ENCODE data around the gene PIGN. TPM values are rescaled to one million over a fixed set of nuclear protein-coding genes. Genes with fewer than 3 reads are reported as not detected.
A peak's percentile ranks its signal among the peaks of the same experiment; 100 is the strongest.

PIGN gene
- polyA plus RNA-seq, 3 donors, result 4.1 to 14.7 (median 14.6) TPM

DNA sequence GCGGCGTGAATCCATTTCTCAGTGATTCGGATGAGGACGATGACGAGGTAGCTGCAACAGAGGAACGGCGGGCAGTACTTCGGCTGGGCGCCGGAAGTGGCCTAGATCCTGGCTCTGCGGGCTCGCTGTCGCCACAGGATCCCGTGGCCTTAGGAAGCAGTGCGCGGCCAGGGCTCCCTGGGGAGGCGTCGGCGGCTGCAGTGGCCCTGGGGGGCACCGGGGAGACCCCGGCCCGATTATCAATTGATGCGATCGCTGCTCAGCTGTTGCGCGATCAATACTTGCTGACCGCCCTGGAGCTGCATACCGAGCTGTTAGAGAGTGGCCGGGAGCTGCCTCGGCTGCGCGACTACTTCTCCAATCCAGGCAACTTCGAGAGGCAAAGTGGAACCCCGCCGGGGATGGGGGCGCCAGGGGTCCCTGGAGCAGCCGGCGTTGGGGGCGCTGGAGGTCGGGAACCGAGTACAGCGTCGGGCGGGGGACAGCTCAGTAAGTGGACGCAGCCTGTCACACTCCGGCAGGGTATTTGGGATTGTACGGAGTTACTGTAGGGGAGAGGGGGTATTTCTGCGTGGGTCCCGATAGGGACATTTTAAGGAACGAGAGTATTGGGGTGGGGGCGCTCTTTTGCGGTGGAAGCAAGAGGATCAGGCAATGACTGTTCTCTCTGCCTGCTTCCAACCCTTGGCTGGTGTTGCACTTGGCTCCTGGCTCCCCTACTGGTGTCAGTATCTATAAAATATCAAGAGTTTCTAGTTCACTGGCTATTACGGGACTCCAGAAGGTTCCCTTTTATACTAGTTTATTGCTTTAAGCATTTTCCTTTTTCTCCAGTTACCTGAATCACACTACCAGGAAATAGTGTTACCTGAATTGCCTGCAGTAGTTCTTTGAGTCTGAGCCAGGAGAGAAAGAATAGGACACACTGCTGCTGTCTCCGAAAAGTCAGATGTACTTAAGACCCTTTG is 971 bp upstream of the PIGN start:
- Mint-ChIP-seq H3K27ac (peak overlapping the region; percentile 94 to 98 (median 97)), H3K4me1 (peaks cover 60% of the 10 kb centered on the region), H3K36me3 (peaks cover 4 to 7% of the 10 kb centered on the region in 2 donors), H3K9me3 (peaks cover 0 to 2% (median 0%) of the 10 kb centered on the region in 7 donors), H3K27me3 (ENCODE audit: low read depth in 3 of 3) (no peaks in the 10 kb centered on the region), H3K4me3 (peak overlapping the region; percentile 99 to 100)
- Histone ChIP-seq H3K36me3 (replicated peaks in 1 of 2; ENCODE audit: control insufficient read depth in 1 of 2, insufficient read depth in 2 of 2, low read length in 2 of 2) (no peaks in the 10 kb centered on the region), H3K4me3 (replicated peaks in 1 of 3; ENCODE audit: low read depth in 2 of 3, low read length in 3 of 3) (peak overlapping the region; percentile 89 to 100 (median 90)), H3K79me2 (ENCODE audit: insufficient read depth, low read length) (peaks cover 94% of the 10 kb centered on the region), H3K9me3 (replicated peaks in 1 of 2; ENCODE audit: control insufficient read depth in 1 of 2, insufficient read depth in 1 of 2, low read length in 2 of 2) (no peaks in the 10 kb centered on the region), H3K4me1 (ENCODE audit: control insufficient read depth in 1 of 2, insufficient read depth in 2 of 2, low read length in 2 of 2) (peaks cover 38 to 54% of the 10 kb centered on the region in 2 donors), H3K4me2 (replicated peaks; ENCODE audit: extremely low read depth, low read length, poor library complexity, severe bottlenecking) (peak overlapping the region; percentile 77), H3K27me3 (ENCODE audit: control insufficient read depth in 2 of 2, insufficient read depth in 2 of 2, low read length in 2 of 2) (no peaks in the 10 kb centered on the region), H2AFZ (ENCODE audit: insufficient read depth, low read depth, low read length, poor library complexity, severe bottlenecking) (peak overlapping the region; percentile 91), H4K20me1 (ENCODE audit: insufficient read depth, low read length) (peaks cover 57% of the 10 kb centered on the region), H3K27ac (ENCODE audit: low read depth in 1 of 2, low read length in 2 of 2) (peak overlapping the region; percentile 68 to 95), H3K9ac (ENCODE audit: insufficient read depth, low read length, poor library complexity, severe bottlenecking) (peak overlapping the region; percentile 96)
- under 1% methylated on average over 51 of the region's 54 CpGs for WGBS (ENCODE audit: insufficient coverage)
- TF ChIP-seq, protein P1, sequence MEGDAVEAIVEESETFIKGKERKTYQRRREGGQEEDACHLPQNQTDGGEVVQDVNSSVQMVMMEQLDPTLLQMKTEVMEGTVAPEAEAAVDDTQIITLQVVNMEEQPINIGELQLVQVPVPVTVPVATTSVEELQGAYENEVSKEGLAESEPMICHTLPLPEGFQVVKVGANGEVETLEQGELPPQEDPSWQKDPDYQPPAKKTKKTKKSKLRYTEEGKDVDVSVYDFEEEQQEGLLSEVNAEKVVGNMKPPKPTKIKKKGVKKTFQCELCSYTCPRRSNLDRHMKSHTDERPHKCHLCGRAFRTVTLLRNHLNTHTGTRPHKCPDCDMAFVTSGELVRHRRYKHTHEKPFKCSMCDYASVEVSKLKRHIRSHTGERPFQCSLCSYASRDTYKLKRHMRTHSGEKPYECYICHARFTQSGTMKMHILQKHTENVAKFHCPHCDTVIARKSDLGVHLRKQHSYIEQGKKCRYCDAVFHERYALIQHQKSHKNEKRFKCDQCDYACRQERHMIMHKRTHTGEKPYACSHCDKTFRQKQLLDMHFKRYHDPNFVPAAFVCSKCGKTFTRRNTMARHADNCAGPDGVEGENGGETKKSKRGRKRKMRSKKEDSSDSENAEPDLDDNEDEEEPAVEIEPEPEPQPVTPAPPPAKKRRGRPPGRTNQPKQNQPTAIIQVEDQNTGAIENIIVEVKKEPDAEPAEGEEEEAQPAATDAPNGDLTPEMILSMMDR (IDR thresholded peaks at IDR 0.05), result peak; percentile 30
- DNase-seq, result peak; percentile 23 to 44 (median 30)
- intact Hi-C loops (cut with micrococcal nuclease), result loop anchor here (5.0 to 10.0 kb wide), 4 partner anchors 59 to 397 kb away; partner anchors contain the start of gene ZCCHC2 (in 2 of the 2)

DNA sequence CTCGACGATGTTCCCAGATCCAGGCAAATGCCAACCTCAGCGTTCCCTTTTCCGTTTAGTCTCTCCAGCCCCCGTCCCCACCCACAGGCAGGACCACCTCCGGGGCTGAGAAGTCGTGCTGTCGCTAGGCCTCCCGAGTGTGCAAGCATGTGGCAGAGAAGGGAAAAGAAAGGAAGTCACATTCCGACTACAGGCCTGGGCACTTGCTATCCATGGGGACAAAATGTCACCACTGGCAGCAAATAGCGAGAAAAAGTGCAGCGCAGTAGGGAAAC is 420 bp downstream of the PIGN start:
- Mint-ChIP-seq H3K9me3 (peaks cover 0 to 2% (median 0%) of the 10 kb centered on the region in 7 donors), H3K36me3 (peaks cover 4 to 7% of the 10 kb centered on the region in 2 donors), H3K27ac (peak overlapping the region; percentile 78 to 97 (median 95)), H3K4me3 (peak overlapping the region; percentile 97 to 100), H3K27me3 (ENCODE audit: low read depth in 3 of 3) (no peaks in the 10 kb centered on the region), H3K4me1 (peaks cover 55% of the 10 kb centered on the region)
- Histone ChIP-seq H4K20me1 (ENCODE audit: insufficient read depth, low read length) (peaks cover 43% of the 10 kb centered on the region), H2AFZ (ENCODE audit: insufficient read depth, low read depth, low read length, poor library complexity, severe bottlenecking) (peak overlapping the region; percentile 91), H3K9ac (ENCODE audit: insufficient read depth, low read length, poor library complexity, severe bottlenecking) (peak overlapping the region; percentile 96), H3K27me3 (ENCODE audit: control insufficient read depth in 2 of 2, insufficient read depth in 2 of 2, low read length in 2 of 2) (no peaks in the 10 kb centered on the region), H3K4me3 (replicated peaks in 1 of 3; ENCODE audit: low read depth in 2 of 3, low read length in 3 of 3) (peak overlapping the region; percentile 89 to 100 (median 90)), H3K9me3 (replicated peaks in 1 of 2; ENCODE audit: control insufficient read depth in 1 of 2, insufficient read depth in 1 of 2, low read length in 2 of 2) (no peaks in the 10 kb centered on the region), H3K4me1 (ENCODE audit: control insufficient read depth in 1 of 2, insufficient read depth in 2 of 2, low read length in 2 of 2) (peaks cover 34 to 61% of the 10 kb centered on the region in 2 donors), H3K4me2 (replicated peaks; ENCODE audit: extremely low read depth, low read length, poor library complexity, severe bottlenecking) (peak overlapping the region; percentile 77), H3K36me3 (replicated peaks in 1 of 2; ENCODE audit: control insufficient read depth in 1 of 2, insufficient read depth in 2 of 2, low read length in 2 of 2) (no peaks in the 10 kb centered on the region), H3K79me2 (ENCODE audit: insufficient read depth, low read length) (peaks cover 94% of the 10 kb centered on the region), H3K27ac (ENCODE audit: low read depth in 1 of 2, low read length in 2 of 2) (peak overlapping the region; percentile 71 to 95)
- DNase-seq, result no peak
- TF ChIP-seq, protein P1 (IDR thresholded peaks at IDR 0.05), result no peak
- intact Hi-C loops (cut with micrococcal nuclease), result loop anchor here (5.0 to 10.0 kb wide), 4 partner anchors 61 to 398 kb away; partner anchors contain the start of gene ZCCHC2 (in 2 of the 2)
- WGBS (ENCODE audit: insufficient coverage), result 0% methylated on average over 4 of the region's 12 CpGs

Data from CD14-positive monocyte (primary cell).